Left lung (tissue), 10 donors: ENCODE measurements around the gene RAB11FIP4. TPM values are rescaled to one million over a fixed set of nuclear protein-coding genes. Genes with fewer than 3 reads are reported as not detected.

ENCODE experiments used
- ATAC-seq: fragments of 200-7000 bp; cut with Tn5 transposase; one replicate; pipeline ENCODE4 v1.9.1; 2020; ENCODE audit warnings: moderate library complexity
- DNase-seq, 4 donors: peaks; one replicate each; pipeline ENCODE4 v3.0.0-alpha.2; 2013 to 2020
- H3K27ac ChIP-seq, 2 donors: fragments of 200-600 bp; sonication (generic) in 1 of 2; one replicate each; pipeline versions ENCODE4 v1.5.0 to v1.8.0; 2020 to 2021
- H3K27me3 ChIP-seq, 2 donors: fragments of 200-600 bp; sonication (generic) in 1 of 2; one replicate each; pipeline versions ENCODE4 v1.5.0 to v1.8.0; 2020 to 2021
- H3K36me3 ChIP-seq, 2 donors: fragments of 200-600 bp; sonication (generic) in 1 of 2; one replicate each; pipeline versions ENCODE4 v1.5.0 to v1.8.0; 2020 to 2021
- H3K4me1 ChIP-seq, 2 donors: fragments of 200-600 bp; one replicate each; pipeline ENCODE4 v1.8.0; 2021
- H3K4me3 ChIP-seq, 2 donors: fragments of 200-600 bp; sonication (generic) in 1 of 2; one replicate each; pipeline versions ENCODE4 v1.5.0 to v1.8.0; 2020 to 2021; ENCODE audit warnings: mild to moderate bottlenecking in 1 of 2
- H3K9me3 ChIP-seq, 2 donors: fragments of 200-600 bp; sonication (generic) in 1 of 2; one replicate each; pipeline versions ENCODE4 v1.5.0 to v1.8.0; 2020 to 2021
- intact Hi-C, 2 donors: fragments of 100-400 bp; cut with DNase I; formaldehyde crosslinking; loops; one replicate each; pipeline versions ENCODE4 v1.11.2 to v1.14.2; 2022
- polyA plus RNA-seq, 6 donors: library from polyadenylated mRNA; unstranded; fragments of 120-200 nt; gene quantifications; one replicate each; pipeline ENCODE4 v1.2.1, GENCODE V29; 2013; ENCODE audit not compliant: insufficient read length in 6 of 6
- total RNA-seq, 2 donors: library from RNA; stranded (reverse); fragmentation: NEBNext Ultra II Directional; extraction: Animal tissue kit (Norgen Biotek cat#: 25700); gene quantifications; one replicate each; pipeline ENCODE4 v1.2.1, GENCODE V29; 2021
- TF ChIP-seq, protein P1 (sequence below), 2 donors: fragments of 200-600 bp; sonication (generic) in 1 of 2; IDR thresholded peaks; one replicate each; pipeline versions ENCODE4 v1.5.0 to v1.8.0; 2021; ENCODE audit warnings: antibody characterized with exemption in 2 of 2
- donor health status: DM: no; HTN: yes; CAD: no.
- donor health status: DM: no; HTN: no; CAD: no.

The RAB11FIP4 gene
- total and polyA plus RNA-seq, 8 donors = 7.2 to 19.9 (median 8.2) TPM

DNA sequence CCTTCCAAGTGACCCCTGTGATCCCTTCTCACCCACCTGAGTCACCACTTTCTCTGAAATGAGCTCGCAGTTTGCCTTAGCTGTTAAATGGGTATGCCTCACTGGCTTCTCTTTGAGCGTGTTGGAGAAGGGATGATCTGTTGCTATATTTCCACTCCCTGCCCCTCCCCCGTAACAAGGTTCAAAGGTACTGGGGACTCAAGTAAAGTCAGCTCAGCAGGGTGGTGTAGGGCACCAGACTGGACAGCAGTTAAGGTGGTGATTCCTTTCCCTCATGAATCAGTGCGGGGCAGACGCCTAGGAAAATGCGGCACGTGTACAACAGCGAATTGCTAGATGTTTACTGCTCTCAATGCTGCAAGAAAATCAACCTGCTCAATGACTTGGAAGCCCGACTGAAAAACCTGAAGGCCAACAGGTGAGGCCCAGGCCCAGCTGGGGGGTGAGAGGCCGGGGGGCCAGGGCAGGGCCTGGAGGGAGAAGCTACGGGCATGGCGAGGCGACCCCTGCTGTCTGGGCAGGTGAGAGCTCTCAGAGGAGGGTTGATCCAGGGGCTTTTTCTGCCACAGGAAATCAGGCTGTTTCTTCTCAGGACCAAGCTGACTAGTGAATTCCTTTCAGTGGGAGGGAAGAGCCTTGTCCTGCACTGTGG lies 130.3 kb downstream of the RAB11FIP4 start:
- peaks cover 0 to 6% of the 10 kb centered on the region in 2 donors for H3K4me1 ChIP-seq
- intact Hi-C loops = no loop called here
- no peaks in the 10 kb centered on the region for H3K27me3 ChIP-seq
- no peak for DNase-seq
- peaks cover 0 to 4% of the 10 kb centered on the region in 2 donors for H3K9me3 ChIP-seq
- peaks cover 0 to 42% of the 10 kb centered on the region in 2 donors for H3K36me3 ChIP-seq
- no peak overlapping the region for H3K27ac ChIP-seq
- H3K4me3 ChIP-seq = no peak overlapping the region
- ATAC-seq = no peak
- TF ChIP-seq, protein P1, sequence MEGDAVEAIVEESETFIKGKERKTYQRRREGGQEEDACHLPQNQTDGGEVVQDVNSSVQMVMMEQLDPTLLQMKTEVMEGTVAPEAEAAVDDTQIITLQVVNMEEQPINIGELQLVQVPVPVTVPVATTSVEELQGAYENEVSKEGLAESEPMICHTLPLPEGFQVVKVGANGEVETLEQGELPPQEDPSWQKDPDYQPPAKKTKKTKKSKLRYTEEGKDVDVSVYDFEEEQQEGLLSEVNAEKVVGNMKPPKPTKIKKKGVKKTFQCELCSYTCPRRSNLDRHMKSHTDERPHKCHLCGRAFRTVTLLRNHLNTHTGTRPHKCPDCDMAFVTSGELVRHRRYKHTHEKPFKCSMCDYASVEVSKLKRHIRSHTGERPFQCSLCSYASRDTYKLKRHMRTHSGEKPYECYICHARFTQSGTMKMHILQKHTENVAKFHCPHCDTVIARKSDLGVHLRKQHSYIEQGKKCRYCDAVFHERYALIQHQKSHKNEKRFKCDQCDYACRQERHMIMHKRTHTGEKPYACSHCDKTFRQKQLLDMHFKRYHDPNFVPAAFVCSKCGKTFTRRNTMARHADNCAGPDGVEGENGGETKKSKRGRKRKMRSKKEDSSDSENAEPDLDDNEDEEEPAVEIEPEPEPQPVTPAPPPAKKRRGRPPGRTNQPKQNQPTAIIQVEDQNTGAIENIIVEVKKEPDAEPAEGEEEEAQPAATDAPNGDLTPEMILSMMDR (IDR thresholded peaks at IDR 0.05) = no peak

DNA sequence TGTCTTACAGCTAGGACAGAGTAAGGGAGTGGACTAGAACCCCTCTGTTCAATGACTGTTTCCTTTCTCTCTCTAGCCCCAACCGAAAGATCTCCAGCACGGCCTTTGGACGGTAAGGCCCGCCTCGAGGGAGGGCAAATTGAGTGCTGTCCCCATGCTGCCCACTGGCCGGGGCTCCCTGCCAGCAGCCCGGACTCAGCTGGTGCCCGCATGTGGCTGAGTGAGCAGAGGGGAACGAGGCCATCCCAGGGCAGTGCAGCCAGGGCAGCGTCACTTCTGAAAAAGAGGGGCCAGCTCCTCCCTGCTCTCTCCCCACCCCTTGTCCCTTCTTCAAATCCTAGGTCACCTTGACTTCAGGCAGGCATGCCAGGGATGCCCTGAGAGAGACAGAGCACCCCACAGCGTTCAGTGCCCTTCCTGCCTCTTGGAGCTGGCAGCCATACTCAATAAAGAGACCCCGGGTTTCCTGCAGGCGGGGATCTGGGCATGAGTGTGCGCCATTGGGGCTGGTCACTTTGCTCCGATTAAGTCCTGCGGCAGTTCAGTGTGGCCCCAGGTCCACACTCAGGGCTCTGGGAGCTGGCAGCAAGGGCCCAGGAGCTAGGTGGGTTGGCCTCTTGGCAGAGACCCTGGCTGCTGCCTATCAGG lies 130.9 kb downstream of the RAB11FIP4 start:
- H3K27ac ChIP-seq = no peak overlapping the region
- H3K9me3 ChIP-seq = peaks cover 0 to 4% of the 10 kb centered on the region in 2 donors
- intact Hi-C loops = no loop called here
- DNase-seq (no peak), ATAC-seq (no peak)
- no peaks in the 10 kb centered on the region for H3K27me3 ChIP-seq
- TF ChIP-seq, protein P1 (IDR thresholded peaks at IDR 0.05) = no peak
- peaks cover 0 to 46% of the 10 kb centered on the region in 2 donors for H3K36me3 ChIP-seq
- H3K4me3 ChIP-seq = no peak overlapping the region
- peaks cover 0 to 6% of the 10 kb centered on the region in 2 donors for H3K4me1 ChIP-seq

DNA sequence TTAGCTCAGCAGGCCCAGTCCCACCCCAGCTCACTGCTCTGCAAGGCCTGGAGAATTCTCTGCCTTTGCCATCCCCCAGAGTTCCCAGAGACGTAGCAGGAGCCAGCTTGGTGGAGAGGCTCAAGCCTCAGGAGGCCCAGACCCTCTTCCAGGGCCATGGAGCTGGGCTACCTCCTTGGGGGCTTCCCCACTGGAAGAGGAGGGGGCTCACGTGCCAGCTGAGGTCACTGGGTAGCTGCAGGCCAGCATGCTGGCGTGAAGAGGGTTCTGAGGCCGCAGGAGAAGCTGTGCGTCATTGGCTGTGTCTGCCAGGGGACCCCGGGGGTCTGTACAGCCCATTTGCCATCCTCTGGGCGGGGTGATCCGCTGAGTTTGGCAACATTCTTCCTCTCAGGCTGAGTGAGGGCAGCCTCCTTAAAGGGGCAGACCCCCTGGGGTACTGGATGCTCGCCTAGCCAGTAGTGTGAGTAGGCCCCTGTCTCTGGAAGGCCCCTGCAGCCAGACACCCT lies 131.6 kb downstream of the RAB11FIP4 start:
- Histone ChIP-seq H3K27me3 (no peaks in the 10 kb centered on the region), H3K4me3 (no peak overlapping the region), H3K27ac (no peak overlapping the region), H3K4me1 (peaks cover 0 to 6% of the 10 kb centered on the region in 2 donors), H3K36me3 (peaks cover 0 to 46% of the 10 kb centered on the region in 2 donors), H3K9me3 (peaks cover 0 to 4% of the 10 kb centered on the region in 2 donors)
- intact Hi-C loops = no loop called here
- no peak for DNase-seq
- ATAC-seq = no peak
- TF ChIP-seq, protein P1 (IDR thresholded peaks at IDR 0.05) = no peak

DNA sequence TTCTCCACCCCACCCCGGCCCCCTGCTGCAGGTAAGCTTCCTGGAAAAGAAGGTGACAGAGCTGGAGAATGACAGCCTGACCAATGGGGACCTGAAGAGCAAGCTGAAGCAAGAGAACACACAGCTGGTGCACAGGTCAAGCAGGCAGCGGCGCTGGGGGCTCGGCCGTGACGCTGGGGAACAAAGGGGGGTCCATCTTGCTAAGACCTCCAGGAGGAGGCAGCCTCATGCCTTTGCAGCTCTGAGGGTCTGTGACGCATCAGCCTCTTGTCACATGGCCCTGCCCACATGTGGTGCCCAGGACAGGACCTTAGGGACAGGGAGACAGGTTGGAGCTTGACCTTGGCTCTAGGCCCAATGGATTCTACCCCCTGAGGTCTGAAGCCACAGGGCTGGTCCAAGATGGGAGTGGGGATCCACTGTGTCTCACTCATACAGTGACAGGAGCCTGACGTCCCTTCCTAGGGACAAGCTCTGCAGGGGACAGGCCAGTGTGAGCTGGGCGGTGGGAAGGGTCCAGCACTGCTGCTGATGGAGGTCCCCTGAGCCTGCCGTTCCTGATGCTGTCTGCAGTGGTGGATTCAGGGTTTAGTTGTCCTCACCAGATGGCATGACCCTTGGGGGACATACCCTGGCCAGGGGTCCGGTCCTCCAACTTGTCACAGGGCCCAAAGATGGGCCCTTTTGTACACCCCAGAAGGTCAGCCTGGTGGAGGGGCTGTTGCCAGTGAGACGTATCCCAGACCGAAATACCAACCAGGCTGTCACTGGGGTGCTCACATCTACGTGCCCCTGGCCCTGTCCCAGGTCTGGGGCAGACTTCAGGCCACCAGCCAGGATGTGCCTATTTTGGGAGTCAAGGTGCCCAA lies 132.6 kb downstream of the RAB11FIP4 start:
- intact Hi-C loops = loop anchor here in 1 of 2 donors (2.0 kb wide), 1 partner anchor 87 kb away; no protein-coding TSS in a partner anchor
- no peak overlapping the region for H3K4me3 ChIP-seq
- peaks cover 0 to 6% of the 10 kb centered on the region in 2 donors for H3K4me1 ChIP-seq
- H3K9me3 ChIP-seq = peaks cover 0 to 4% of the 10 kb centered on the region in 2 donors
- peaks cover 0 to 57% of the 10 kb centered on the region in 2 donors for H3K36me3 ChIP-seq
- DNase-seq (no peak), ATAC-seq (no peak)
- no peak overlapping the region for H3K27ac ChIP-seq
- TF ChIP-seq, protein P1 (IDR thresholded peaks at IDR 0.05) = no peak
- H3K27me3 ChIP-seq = no peaks in the 10 kb centered on the region
